Spinal cord (tissue), 10 donors: ENCODE data around the gene MLN. TPM values are rescaled to one million over a fixed set of nuclear protein-coding genes. Genes with fewer than 3 reads are reported as not detected.

Source experiments
- DNase-seq, 6 donors: peaks; one replicate each; pipeline versions ENCODE4 v3.0.0 to v3.0.0-alpha.2; 2013 to 2015; ENCODE audit warnings: low spot score in 6 of 6, low read depth in 4 of 6
- H3K27ac ChIP-seq: one replicate; pipeline ENCODE4 v1.5.1; 2013; ENCODE audit warnings: low read depth, low read length, control low read depth
- H3K27me3 ChIP-seq: one replicate; pipeline ENCODE4 v1.6.1; 2013; ENCODE audit warnings: low read length; ENCODE audit not compliant: control insufficient read depth, insufficient read depth
- H3K36me3 ChIP-seq: one replicate; pipeline ENCODE4 v1.6.1; 2013; ENCODE audit warnings: low read length; ENCODE audit not compliant: control insufficient read depth, insufficient read depth
- H3K4me1 ChIP-seq: one replicate; pipeline ENCODE4 v1.6.1; 2013; ENCODE audit warnings: low read length; ENCODE audit not compliant: control insufficient read depth, insufficient read depth
- H3K4me3 ChIP-seq: one replicate; pipeline ENCODE4 v1.5.1; 2013; ENCODE audit warnings: low read depth, low read length, control low read depth
- H3K9me3 ChIP-seq: one replicate; pipeline ENCODE4 v1.6.1; 2013; ENCODE audit warnings: low read length; ENCODE audit not compliant: control insufficient read depth, insufficient read depth
- WGBS: methylation state at CpG from one replicate; pipeline ENCODE4 v1.1.5; 2013; ENCODE audit warnings: missing lambda C conversion rate; ENCODE audit not compliant: insufficient coverage; 5-methylcytosine and 5-hydroxymethylcytosine counted together
- polyA plus RNA-seq, 2 donors: library from polyadenylated mRNA; unstranded; fragments of 120-200 nt; gene quantifications; one replicate each; pipeline ENCODE4 v1.2.1, GENCODE V29; 2013; ENCODE audit not compliant: insufficient read length in 2 of 2
- total RNA-seq, 2 donors: library from RNA; depleted of rRNA in 1 of 2; stranded (reverse); fragments of 120-200 nt in 1 of 2; fragments of >200 nt in 1 of 2; gene quantifications; one replicate each; pipeline versions ENCODE4 v1.2.3 to v1.2.4, GENCODE V29; 2013 to 2014
- donor health status: healthy.

The MLN gene
- total and polyA plus RNA-seq, 4 donors, result 0.39 to 0.99 (median 0.48) TPM; not detected in 1

GRCh38 chr6:33828452-33828763, 24.6 kb upstream of the MLN start:
- H3K27ac ChIP-seq, result no peak overlapping the region
- no peaks in the 10 kb centered on the region for H3K27me3 ChIP-seq
- H3K4me1 ChIP-seq, result peaks cover 25% of the 10 kb centered on the region
- WGBS, result no CpG with 5 or more reads among the region's 4 CpGs
- no peak for DNase-seq
- H3K36me3 ChIP-seq, result no peaks in the 10 kb centered on the region
- no peak overlapping the region for H3K4me3 ChIP-seq
- no peaks in the 10 kb centered on the region for H3K9me3 ChIP-seq

- Histone ChIP-seq H3K4me3 (no peak overlapping the region), H3K9me3 (no peaks in the 10 kb centered on the region), H3K27ac (no peak overlapping the region), H3K4me1 (peaks cover 27% of the 10 kb centered on the region), H3K27me3 (no peaks in the 10 kb centered on the region), H3K36me3 (no peaks in the 10 kb centered on the region)
- 55% methylated on average over 7 of the region's 14 CpGs for WGBS
- no peak for DNase-seq
Measured at GRCh38 chr6:33827546-33828451, 24.0 kb upstream of the MLN start.

DNA sequence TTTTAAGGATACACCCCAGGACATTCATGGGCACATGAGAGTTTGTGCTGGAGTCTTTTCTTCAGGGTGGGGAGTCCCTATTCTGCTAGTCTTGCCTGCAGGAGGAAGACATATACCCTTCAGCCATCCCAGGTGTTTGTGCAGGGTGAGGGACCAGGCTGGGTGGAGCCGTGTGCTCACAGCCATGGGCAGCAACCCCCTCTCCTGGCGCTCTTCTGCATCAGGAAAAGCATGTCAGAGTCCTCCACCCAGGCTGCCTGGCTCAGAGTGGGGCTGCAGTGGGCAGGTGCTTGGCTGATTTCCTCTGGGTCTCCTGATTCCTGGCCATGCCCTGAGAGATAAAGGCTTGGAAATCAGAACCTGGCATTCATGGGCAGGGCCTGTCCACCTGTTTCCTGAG, 22.7 kb upstream of the MLN start:
- no peak overlapping the region for H3K27ac ChIP-seq
- H3K27me3 ChIP-seq, result no peaks in the 10 kb centered on the region
- 76% methylated on average over 2 of the region's 2 CpGs for WGBS
- H3K36me3 ChIP-seq, result no peaks in the 10 kb centered on the region
- H3K4me1 ChIP-seq, result peaks cover 32% of the 10 kb centered on the region
- H3K4me3 ChIP-seq, result no peak overlapping the region
- no peak for DNase-seq
- H3K9me3 ChIP-seq, result no peaks in the 10 kb centered on the region

- no peaks in the 10 kb centered on the region for H3K36me3 ChIP-seq
- 78% methylated on average over 14 of the region's 15 CpGs for WGBS
- H3K27me3 ChIP-seq, result no peaks in the 10 kb centered on the region
- H3K27ac ChIP-seq, result no peak overlapping the region
- no peaks in the 10 kb centered on the region for H3K9me3 ChIP-seq
- H3K4me3 ChIP-seq, result no peak overlapping the region
- H3K4me1 ChIP-seq, result peaks cover 43% of the 10 kb centered on the region
- DNase-seq, result no peak
Measured at GRCh38 chr6:33824461-33825154, 20.8 kb upstream of the MLN start.

GRCh38 chr6:33823806-33824205, 20.0 kb upstream of the MLN start:
- Histone ChIP-seq H3K4me1 (peaks cover 39% of the 10 kb centered on the region), H3K27me3 (no peaks in the 10 kb centered on the region), H3K4me3 (no peak overlapping the region), H3K36me3 (no peaks in the 10 kb centered on the region), H3K27ac (no peak overlapping the region), H3K9me3 (no peaks in the 10 kb centered on the region)
- no peak for DNase-seq
- 100% methylated on average over 2 of the region's 2 CpGs for WGBS

GRCh38 chr6:33822575-33823395, 19.0 kb upstream of the MLN start:
- H3K27me3 ChIP-seq, result no peaks in the 10 kb centered on the region
- no peak overlapping the region for H3K27ac ChIP-seq
- 27% methylated on average over 9 of the region's 10 CpGs for WGBS
- H3K4me1 ChIP-seq, result peaks cover 30% of the 10 kb centered on the region
- DNase-seq, result no peak
- H3K9me3 ChIP-seq, result no peaks in the 10 kb centered on the region
- no peaks in the 10 kb centered on the region for H3K36me3 ChIP-seq
- no peak overlapping the region for H3K4me3 ChIP-seq

DNA sequence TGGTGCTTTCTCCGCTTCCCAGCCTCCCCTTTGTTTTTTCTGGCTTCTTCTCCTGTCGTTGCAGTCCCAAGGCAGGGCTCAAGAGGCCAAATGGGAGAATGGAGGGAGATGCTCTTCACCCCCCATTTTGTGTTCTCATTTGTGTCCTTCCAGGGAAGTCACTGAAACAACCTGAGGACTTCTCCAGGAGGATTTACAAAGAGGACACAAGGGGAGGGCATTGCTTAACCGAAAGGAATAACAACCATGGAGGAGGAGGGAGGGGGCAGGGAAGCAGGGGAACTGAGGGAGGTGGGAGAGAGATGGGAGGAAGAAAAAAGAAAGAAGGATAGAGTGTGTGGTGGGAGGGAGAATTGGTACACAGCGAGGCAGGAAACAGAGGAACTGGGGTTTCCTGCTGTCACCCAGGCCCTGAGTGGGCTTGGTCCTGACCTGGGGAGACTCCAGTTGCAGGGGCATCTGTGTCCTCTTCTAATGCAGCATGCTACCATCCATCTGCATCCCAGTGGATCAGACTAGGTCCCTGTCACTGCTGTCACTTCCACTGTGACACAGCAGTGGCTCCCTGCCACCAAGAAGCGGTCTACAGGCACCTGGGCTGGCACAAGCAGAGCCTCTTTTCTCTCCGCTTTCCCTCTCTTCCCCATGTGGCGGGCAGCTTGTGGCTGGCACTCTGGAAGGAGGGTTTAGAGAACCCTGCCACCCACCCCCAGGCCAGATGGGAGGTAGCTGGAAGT, 17.1 kb upstream of the MLN start:
- Histone ChIP-seq H3K4me3 (no peak overlapping the region), H3K27ac (no peak overlapping the region), H3K9me3 (no peaks in the 10 kb centered on the region), H3K36me3 (no peaks in the 10 kb centered on the region), H3K27me3 (no peaks in the 10 kb centered on the region), H3K4me1 (peaks cover 18% of the 10 kb centered on the region)
- 66% methylated on average over 4 of the region's 7 CpGs for WGBS
- no peak for DNase-seq

GRCh38 chr6:33820243-33820642, 16.4 kb upstream of the MLN start:
- peak in 1 of 6 donors; percentile 47 for DNase-seq
- WGBS, result 65% methylated on average over 8 of the region's 10 CpGs

GRCh38 chr6:33819021-33819420, 15.2 kb upstream of the MLN start:
- Histone ChIP-seq H3K27me3 (no peaks in the 10 kb centered on the region), H3K4me3 (no peak overlapping the region), H3K27ac (no peak overlapping the region), H3K4me1 (peaks cover 22% of the 10 kb centered on the region), H3K36me3 (no peaks in the 10 kb centered on the region), H3K9me3 (no peaks in the 10 kb centered on the region)
- no peak for DNase-seq
- WGBS, result 81% methylated on average over 4 of the region's 4 CpGs

More at GRCh38 chr6:33820243-33820642, 16.4 kb upstream of the MLN start:
- no peak overlapping the region for H3K4me3 ChIP-seq
- H3K9me3 ChIP-seq, result no peaks in the 10 kb centered on the region
- no peaks in the 10 kb centered on the region for H3K36me3 ChIP-seq
- H3K27ac ChIP-seq, result no peak overlapping the region
- H3K27me3 ChIP-seq, result no peaks in the 10 kb centered on the region
- peaks cover 22% of the 10 kb centered on the region for H3K4me1 ChIP-seq
